Activated CD4-positive, alpha-beta T cell treated with anti-CD3 and anti-CD28 coated beads, Interleukin-2, Interleukin-6, amounts not matched to agents 100 ng/mL and 50 ng/mL, durations not matched to agents 16 hours and 8 hours (primary cell): ENCODE measurements around the gene ZFYVE28.
"Not testable (repeated sequence)": the region's sequence is repeated elsewhere in the genome, so short reads cannot be mapped to it uniquely, and the experiment has no call there.

ENCODE experiments used
- DNase-seq: peaks from one replicate; pipeline ENCODE4 v3.0.0-alpha.2; 2020

The ZFYVE28 gene

DNA sequence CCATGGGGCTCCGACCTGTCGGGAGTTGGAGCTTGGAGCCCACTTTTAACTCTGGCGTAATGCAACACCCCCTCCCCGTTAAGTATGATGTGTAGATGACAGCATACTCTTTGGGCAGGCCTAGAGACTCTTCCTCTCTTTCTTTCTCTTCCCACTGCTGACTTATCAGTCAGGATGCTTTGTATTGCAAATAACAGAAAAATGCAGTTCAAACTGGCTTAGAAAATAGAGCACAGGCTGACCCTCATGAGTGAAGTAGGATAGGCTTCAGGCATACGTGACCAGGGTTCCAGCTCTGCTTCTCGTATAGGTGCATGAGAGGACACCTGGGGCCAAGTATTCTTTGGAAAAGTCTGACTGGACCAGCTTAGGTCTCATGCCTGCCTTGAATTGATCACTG, 27.1 kb upstream of the ZFYVE28 start:
- DNase-seq, result no peak

- no peak for DNase-seq
Measured at GRCh38 chr4:2445130-2445529, 26.7 kb upstream of the ZFYVE28 start.

- DNase-seq, result no peak
Measured at GRCh38 chr4:2443956-2444740, 25.7 kb upstream of the ZFYVE28 start.

- no peak for DNase-seq
Measured at GRCh38 chr4:2443061-2443730, 24.8 kb upstream of the ZFYVE28 start.

GRCh38 chr4:2442175-2442993, 23.9 kb upstream of the ZFYVE28 start:
- no peak for DNase-seq

DNA sequence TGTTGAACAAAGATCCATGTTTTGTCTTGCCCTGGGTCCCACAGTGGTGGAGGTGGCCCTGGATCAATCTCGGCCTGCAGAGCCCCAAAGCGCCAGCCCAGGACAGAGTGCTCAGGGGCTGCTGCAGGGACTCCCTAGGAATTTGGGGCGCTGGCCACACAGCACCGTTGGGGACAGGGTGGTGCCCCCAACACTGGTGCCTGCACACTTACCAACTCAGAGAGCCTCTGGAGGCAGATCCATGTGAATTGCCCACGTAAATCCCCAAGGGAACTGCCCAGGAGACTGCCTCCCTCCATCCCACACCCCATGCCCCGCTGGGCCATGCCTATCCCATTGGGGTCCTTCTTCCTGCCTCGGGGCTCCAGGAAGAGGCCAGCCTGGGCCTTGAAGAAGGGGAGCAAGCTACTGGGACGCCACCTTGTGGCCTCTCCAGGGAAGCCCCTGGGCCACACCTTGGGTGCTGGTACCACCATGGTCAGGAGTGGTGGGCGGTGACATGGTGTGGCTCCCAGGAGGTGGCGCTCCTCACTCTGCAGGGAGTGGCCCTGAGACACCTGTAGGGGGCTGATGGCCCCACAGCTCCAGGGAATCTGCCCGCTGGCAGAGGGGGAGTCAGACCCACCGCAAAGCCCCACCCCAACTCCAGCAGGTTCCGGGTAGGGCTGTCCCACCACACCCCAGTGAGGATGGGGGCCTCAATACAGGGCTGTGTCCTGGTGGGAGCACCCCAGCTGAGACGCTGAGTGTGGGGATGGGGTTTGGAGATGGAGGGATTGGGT, 23.1 kb upstream of the ZFYVE28 start:
- peak; percentile 85 for DNase-seq

- no peak for DNase-seq
Measured at GRCh38 chr4:2438822-2439718, 20.6 kb upstream of the ZFYVE28 start.

DNA sequence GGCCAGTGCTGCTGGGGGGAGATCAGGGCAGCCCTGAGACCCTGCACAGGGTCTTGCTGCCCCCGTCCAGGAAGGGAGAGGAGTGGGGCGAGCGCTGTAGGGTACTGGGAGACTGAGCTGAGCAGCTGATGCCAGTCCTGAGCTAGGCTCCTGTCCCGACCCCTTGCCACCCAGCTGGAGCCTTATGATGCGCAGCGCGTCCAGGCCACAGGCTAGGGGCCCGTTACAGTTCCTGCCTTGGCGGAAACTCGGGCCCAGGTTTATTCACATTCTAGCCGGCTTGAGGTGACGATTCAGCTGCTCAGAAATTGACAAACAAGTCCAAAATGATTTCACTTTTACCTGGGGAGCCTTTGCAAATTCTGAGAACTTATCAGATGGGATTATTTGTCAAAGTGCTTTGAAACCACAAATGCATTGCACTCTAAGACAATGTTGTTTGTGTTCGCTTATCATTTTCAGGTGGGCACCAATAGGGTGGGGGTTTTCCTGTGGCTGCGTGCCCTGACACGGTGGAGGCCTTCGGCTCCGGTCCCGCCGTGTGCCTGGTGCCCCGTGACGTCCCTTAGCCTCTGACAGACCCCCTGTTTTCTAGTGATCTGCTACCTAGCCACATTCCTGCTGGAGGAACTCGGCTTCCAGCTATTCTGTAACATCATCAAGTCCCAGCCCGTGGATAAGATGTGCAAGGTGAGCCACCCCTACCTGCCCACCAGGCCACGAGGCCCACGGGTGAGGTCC, 19.2 kb upstream of the ZFYVE28 start:
- no peak for DNase-seq

DNA sequence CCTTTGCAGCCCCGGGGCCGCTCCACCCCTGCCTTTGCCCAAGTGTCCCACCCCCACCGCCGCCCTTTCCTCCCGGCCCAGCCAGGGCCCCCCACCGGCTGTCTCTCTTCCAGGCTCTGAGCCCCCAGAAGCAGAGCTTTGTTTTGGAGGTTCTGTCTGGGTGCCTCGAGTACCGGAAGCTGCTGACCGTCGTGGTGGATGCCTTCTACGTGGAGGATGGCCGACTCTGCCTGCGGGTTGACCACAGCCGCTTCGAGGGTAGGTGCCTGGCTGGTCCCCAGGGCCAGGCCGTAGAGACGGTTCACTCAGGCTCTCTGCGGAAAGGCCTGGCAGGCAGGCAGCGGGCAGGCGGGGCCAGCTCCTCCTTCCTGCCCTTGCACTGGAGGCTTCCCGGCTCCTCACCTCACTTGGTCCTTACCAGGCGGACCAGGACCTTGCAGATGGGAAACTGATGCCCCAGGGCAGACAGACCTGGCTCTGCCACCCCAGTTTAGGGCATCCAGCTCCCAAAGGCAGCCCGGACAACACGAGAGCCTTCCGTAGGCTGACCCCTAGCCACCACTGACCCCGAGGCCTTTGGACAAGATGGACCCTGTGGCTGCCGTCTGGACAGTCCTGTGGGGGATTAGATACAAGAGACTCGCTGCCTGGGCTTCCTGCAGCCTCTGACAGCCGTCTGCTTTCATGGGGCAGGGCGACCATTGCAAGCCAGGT, 18.5 kb upstream of the ZFYVE28 start:
- DNase-seq, result no peak

DNA sequence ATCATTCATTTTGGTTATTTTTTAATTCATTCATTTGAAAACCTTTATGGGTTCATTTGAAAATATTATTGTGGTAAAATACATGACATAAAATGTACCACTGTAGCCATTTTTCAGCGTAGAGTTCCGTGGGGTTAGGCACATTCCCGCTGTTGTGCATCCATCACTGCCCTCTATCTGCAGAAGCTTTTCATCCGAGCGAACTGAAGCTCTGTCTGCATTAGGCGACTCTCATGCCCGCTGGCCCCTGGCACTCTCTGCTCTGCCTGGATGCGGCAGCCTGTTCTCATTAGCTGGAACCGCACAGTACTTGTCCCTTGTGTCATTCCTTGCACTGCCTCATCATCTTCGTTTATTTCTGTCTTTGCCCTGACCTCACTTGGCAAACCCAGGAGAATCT, 17.9 kb upstream of the ZFYVE28 start:
- DNase-seq, result no peak

GRCh38 chr4:2434420-2434819, 16.0 kb upstream of the ZFYVE28 start:
- DNase-seq, result no peak

- no peak for DNase-seq
Measured at GRCh38 chr4:2433609-2434350, 15.3 kb upstream of the ZFYVE28 start.

GRCh38 chr4:2432991-2433530, 14.6 kb upstream of the ZFYVE28 start:
- DNase-seq, result no peak

GRCh38 chr4:2432004-2432403, 13.6 kb upstream of the ZFYVE28 start:
- DNase-seq, result no peak

- DNase-seq, result not testable (repeated sequence)
Measured at GRCh38 chr4:2429945-2430757, 11.7 kb upstream of the ZFYVE28 start.

GRCh38 chr4:2428496-2429213, 10.2 kb upstream of the ZFYVE28 start:
- DNase-seq, result no peak
